Stimulated activated CD4-positive, alpha-beta T cell treated with anti-CD3 and anti-CD28 coated beads, Interleukin-4, amount 100 ng/mL, for 48 hours (primary cell): Measurements from ENCODE around the gene RETREG1.
"Not testable (repeated sequence)": the region's sequence is repeated elsewhere in the genome, so short reads cannot be mapped to it uniquely, and the experiment has no call there.

Experiments used
- DNase-seq, 2 donors: peaks; one replicate each; pipeline ENCODE4 v3.0.0-alpha.2; 2020; ENCODE audit warnings: low read depth in 2 of 2

RETREG1 gene

GRCh38 chr5:16616536-16617273 lies at the start of gene RETREG1:
Gene RETREG1 (minus strand): TSS chr5:16616997. CDS start chr5:16616971, 26 bp downstream.
- DNase-seq = peak; percentile 67 to 70

GRCh38 chr5:16666130-16666882 lies 49.5 kb upstream of the RETREG1 start:
- no peak for DNase-seq

DNA sequence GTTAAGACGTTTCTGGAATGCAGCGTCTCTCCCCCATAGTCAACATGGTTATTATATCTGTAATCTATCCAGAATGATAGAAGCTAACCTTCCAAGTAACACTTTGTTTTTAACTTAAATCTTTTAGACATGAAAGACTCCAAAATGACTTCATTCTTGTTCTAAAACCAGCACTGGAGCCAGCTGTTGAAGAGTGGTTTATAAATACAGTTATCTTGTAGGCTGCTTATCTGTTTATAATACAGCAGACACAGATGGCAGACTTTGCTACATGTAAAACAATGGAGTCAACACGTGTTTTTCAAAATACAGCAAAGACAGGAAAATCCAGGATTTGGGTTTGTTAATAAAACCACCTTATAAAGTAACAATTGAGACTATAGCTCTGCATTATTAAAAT lies 48.8 kb upstream of the RETREG1 start:
- no peak for DNase-seq

DNA sequence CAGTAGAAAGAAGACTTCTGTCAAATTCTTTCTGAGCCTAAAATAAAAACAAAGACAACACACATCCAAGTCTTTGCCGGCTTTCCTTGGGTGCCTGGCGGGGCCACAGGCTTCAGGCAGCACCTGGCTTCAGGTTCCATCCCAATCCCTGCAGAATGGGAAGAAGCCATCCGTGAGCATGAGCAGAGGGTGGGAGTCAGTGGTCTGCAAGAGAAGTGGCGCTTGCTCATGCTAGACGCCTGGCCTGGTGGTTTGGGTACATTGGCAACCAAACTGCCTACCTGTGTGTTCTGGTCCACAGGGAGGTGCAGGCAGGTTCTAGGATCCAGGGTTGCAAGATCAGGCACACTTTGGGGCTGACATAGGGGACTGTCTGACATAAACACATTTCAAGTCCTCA lies 47.6 kb upstream of the RETREG1 start:
- DNase-seq = no peak

DNA sequence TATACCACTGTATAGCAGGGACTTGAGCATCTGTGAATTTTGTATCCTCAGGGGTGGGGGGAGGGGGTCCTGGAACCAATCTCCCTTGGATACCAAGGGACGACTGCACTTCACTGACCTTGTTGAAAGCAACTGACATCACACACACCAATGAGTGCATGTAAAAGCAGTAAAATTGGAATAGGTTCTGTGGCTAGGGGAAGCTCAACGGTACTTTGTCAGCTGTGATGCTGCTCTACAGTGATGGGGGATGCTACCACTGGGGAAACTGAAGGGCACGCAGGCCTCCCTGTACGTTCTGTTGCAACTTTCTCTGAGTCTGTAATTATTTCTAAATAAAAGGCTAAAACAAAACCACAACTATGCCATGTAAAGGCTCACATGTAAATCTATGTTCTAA lies 47.0 kb upstream of the RETREG1 start:
- DNase-seq = no peak

- DNase-seq = no peak
Measured at GRCh38 chr5:16661713-16662112, 44.9 kb upstream of the RETREG1 start.

GRCh38 chr5:16660982-16661381 lies 44.2 kb upstream of the RETREG1 start:
- DNase-seq = no peak

GRCh38 chr5:16659536-16659935 lies 42.7 kb upstream of the RETREG1 start:
- DNase-seq = no peak

GRCh38 chr5:16656561-16657191 lies 39.9 kb upstream of the RETREG1 start:
- no peak for DNase-seq

DNA sequence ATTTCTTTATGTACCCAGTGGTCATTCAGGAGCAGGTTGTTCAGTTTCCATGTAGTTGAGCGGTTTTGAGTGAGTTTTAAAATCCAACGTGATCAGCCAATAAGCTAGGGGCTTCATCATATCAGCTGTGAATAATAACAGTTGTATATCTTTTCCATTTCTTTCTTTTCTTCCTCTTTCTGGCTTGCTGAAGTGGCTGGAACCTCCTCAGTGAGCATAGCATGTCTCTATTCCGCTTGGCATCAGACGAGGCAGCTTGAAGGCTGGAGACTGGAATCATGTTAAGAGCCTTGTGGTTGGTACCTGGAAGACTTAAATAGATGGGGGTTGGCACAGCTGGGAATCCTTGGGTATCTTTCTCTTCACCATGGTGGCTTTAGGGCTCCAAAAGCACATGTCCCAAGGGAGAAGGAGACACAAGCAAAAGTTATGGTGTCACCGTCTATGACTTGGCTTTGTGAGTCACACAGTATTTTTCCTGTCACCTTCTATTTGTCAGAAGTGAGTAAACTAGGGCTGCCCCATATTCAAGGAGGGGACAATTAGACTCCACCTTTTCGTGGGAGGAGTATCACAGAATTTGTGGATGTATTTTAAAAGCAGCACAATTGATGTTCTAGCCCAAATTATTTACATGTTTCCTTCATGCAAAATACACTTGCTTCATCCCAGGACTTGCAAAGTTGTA lies 38.0 kb upstream of the RETREG1 start:
- DNase-seq = no peak

- not testable (repeated sequence) for DNase-seq
Measured at GRCh38 chr5:16648739-16649138, 31.9 kb upstream of the RETREG1 start.

GRCh38 chr5:16644301-16644889 lies 27.6 kb upstream of the RETREG1 start:
- no peak for DNase-seq

GRCh38 chr5:16642867-16643266 lies 26.1 kb upstream of the RETREG1 start:
- no peak for DNase-seq

- no peak for DNase-seq
Measured at GRCh38 chr5:16639206-16639605, 22.4 kb upstream of the RETREG1 start.

DNA sequence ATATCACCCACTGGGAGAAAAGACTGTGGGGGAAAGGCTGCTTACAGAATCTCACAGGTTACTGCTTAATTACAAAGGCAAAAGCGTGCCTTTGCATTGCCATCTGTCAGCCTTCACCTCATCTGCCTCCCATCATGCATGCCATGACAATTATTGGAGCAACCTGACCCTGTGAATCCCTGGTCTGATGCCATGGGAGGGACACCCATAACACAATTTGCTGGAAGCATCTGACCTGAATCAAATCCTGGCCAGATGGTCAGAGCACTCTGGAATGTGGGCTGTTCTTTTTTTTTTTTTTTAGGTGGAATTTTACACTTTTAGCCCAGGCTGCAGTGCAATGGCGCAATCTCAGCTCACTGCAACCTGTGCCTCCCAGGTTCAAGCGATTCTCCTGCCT lies 11.6 kb upstream of the RETREG1 start:
- DNase-seq = no peak

DNA sequence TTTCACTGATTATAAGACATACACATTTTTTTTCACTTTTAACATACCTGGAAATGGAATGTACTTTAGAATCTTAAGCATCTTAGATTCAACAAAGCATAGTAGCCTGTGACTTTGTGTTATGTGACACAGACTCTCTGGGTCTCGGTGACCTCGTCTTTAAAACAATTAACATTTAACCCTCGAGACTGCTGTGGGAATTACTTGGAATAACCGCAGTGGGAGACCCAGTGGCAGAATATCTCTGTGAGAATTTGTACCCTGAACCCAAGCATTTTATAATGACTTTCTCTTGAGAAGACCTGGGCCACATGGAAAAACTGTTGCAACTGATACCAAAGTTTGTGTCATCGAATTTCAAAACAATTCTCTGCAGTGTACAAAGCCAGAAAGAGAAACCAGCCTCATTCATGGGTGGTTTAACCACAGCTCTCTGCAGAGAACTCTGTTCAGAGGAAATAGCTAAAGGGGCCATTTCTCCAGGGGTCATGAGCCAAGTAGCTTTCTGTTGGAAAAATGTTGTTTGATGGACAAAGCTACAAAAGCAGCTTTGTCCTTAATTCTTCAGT lies 10.0 kb upstream of the RETREG1 start:
- no peak for DNase-seq

DNA sequence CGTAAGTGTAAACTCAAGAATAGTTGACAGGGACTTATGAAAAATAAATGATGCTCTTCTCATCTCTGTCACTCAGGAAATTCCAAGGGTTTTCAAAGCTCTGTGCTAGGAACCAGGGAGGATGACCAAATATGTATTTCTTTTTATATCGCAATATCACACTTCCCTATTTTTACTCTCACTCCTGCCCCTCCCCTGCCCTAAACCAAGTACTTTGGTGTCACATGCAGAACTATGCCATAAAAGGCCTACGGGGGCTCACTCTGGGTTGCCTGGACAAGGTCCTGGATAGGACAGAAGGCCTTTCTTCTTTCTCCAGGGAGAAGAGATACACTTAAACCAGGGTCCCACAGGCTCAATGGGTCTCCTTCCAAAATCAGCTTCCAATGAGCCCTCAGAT lies 8.3 kb upstream of the RETREG1 start:
- DNase-seq = no peak

DNA sequence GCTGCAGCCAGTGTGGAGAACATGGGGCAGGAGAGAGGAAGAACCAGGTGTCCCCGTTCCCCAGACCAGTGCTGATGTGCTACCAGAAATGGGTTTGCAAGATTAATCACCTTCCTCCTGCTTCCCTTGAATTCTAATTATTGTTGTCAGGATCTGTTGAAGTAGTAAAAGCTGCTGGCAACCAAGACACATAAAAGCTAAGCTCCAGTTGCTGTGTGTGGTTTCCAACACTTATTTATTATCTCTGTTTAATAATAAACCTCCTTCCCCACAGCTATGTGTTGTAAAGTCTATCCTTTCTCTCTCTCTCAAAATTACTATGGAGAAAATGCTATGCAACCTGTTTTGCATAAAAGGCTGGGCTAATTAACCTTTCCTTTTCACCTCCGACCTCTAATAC lies 2.3 kb upstream of the RETREG1 start:
- no peak for DNase-seq

DNA sequence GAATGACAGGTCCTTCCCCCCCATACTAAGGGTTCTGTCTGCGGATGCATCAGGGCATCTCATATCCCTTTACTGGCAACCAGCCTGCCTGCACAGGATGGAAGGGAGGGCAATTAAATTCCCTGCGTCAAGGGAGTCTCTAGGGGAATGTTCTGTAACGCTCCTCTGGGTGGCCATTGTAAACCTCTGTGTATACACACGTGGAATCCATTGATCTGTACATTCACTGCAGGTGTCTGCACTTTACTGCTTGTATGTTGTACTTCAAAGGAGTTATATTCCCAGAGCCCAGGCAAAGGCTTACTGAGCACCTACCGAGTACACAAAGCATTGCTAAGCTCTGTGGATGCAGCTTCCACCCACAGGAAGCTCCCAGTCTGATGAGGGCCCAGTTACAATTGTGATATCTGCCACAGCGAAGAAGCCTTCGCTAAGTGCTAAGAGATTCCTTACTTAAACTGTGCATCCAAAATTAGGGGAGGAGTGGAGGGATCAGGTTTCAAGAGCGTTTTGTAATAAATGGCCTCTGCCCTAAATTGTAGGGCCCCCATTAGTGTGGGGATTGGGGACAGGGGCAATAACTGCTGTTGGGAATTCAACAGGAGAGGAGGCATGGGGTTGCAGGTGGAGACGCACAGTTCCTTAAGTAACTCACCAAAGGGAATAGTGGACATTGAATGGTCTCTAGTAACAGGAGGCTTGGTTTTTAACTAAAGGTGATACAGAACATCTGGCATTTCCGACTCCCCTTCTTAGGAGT lies 1.5 kb upstream of the RETREG1 start:
- no peak for DNase-seq

DNA sequence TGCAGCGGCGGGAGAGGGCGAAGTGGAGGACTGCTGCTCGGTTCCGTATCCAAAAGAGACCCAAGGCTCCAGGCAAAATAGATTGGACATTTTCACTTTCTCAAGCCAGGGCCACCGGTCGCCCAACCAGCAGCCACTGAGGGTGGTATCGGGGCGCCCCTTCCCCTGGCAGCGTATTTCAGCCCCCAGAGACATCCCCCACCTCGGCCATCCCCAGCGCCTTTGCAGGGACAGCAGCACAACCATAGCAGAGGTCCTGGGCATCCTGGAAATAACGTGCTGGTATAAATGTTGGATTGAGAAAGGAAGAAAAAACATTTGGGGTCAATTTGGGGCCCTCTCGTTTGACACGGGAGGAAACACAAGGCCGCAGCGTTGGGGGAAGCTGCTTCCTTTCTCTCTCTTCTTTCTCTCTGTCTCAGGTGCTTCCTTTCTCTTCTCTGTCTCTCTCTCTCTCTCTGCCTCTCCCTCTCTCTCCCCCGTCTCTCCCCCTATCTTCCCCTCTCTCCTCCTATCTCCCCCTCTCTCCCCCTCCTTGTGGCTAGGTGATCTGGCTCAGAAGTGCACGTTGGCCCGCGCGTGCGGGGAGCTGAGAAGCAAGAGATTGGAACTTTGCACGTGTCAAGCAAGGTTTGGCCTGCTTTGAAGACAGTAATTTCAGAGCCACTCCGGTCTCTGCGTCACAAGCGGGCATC lies 624 bp upstream of the RETREG1 start:
- DNase-seq = peak in 1 of 2 donors; percentile 39
